Fibroblast of upper back skin (primary cell): ENCODE results near the gene PTGES.
"Not testable (repeated sequence)": the region's sequence is repeated elsewhere in the genome, so short reads cannot be mapped to it uniquely, and the experiment has no call there.

Source experiments
- DNase-seq: peaks from one replicate; pipeline ENCODE4 v3.0.0-alpha.2; 2013

Gene PTGES

DNA sequence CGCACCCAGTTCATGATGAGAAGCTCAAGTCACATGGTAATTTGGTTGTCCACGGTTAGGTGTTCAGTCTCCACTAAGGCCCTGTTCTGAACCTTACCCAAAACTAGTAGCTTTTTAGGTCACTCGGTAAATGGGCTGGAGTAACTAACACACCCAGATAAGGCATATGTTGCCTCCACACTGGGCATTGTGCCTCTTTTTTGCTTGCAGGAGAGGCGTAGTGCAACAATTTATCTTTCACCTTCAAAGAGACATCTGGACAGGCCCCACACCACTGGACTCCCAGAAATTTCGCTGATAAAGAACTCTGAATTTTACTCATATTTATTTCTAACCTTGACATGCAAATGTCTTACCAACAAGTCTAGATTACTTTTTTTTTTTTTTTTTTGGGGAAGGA, 16.8 kb upstream of the PTGES start:
- no peak for DNase-seq

DNA sequence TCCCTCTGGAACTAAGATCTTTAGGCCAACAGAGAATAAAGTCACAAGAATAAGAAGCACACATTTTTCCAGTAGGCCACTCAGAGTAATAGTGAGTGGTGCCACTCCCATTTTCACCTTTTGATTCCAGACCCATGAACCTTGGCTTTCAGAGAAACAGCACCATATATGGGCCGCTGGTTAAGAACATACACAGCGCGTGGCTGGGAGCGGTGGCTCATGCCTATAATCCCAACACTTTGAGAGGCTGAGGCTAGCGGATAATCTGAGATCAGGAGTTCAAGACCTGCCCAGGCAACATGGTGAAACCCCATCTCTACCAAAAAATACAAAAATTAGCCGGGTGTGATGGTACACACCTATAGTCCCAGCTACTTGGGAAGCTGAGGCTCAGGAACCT, 15.6 kb upstream of the PTGES start:
- no peak for DNase-seq

DNA sequence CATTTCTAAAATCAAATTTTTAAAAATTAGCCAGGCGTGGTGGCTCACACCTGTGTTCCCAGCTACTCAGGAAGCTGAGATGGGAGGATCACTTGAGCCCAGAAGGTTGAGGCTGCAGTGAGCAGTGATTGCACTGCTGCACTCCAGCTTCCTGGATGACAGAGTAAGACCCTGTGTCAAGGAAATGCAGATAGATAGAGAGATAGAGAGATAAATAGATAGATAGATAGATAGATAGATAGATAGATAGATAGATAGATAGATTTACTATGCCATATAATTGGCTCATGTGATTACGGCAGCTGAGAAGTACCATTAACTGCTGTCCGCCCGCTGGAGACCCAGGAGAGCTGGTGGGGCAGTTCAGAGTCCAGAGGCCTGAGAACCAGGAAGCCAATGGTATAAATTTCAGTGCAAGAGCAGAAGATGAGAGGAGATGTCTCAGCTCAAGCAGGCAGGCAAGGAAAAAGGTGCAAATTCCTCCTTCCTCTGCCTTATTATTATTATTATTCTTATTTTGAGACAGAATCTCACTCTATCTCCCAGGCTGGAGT, 13.0 kb upstream of the PTGES start:
- no peak for DNase-seq

DNA sequence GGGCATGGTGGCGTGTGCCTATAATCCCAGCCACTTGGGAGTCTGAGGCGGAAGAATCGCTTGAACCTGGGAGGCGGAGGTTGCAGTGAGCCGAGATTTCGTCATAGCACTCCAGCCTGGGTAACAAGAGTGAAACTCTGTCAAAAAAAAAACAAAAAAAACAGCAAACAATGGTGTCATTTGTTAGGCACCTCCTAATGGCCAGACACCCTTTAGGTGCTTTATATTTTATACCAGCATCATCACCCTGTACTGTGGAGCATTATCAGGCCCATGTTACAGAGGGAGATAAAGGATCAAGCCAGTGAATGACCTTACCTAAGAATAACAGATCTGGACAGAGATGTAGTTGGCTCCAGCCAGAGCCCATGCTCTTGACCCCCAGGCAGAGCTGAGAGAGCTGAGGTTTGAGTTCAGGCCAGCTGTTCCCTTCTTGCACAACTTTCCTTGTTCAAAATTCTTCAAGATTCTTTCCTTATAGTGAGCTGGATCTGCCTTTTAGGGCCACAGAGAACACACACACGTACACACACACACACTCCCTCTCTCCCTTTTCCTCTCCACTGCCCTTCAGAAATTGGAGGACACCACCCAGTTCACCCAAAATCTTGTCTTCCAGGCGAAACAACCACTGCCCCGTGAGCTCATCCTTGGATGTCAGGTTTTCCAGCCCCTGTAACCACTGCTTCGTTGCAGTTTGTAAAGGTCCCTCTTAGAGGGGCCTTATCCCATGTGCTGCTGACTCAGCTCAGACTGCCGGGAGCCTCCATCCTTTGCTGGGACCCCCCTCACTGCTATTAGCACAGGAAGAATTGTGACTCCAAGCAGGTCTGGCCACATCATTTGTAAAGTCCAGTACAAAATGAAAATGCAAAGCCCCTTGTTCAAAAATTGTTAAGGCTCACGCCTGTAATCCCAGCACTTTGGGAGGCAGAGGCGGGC, 10.4 kb upstream of the PTGES start:
- DNase-seq, result peak; percentile 80

DNA sequence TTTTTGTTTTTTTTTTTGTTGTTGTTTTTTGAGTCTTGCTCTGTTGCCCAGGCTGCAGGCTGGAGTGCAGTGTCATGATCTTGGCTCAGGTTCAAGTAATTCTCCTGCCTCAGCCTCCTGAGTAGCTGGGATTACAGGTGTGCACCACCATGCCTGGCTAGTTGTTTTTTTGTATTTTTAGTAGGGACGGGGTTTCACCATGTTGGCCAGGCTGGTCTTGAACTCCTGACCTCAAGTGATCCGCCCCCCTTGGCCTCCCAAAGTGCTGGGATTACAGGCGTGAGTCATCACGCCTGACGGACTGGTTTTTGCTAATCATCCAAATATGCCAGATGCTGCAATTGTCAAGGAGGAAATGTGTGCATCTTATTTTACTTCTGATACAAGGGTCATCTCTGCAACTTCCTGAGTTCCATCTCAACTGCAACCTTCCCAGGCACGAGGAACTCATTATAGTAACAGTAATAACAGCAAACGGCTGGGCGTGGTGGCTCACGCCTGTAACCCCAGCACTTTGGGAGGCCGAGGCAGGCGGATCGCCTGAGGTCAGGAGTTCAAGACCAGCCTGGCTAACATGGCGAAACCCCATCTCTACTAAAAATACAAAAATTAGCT, 9.6 kb upstream of the PTGES start:
- DNase-seq, result peak; percentile 95

DNA sequence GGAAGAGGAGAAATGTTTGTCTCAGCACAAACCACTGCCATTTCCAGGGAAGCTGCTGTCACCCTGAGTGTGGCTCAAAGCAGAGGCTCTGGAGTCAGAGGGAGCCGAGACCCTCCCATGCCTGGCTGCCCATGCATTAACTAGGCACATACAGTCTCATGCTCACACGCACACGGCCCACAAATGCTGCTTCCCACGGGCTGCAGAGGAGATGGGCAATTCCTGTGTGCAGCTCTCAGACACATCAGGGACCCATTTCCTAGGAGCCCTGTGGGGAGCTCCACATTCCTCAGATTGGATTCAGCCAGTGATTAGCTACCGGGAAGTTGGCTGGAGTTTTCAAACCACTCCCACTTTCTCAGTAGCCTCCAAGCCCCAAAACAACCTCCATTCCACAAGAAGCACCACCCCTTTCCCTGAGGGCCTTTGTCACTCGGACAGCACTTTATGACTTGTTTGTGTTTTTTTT, 9.1 kb upstream of the PTGES start:
- DNase-seq, result peak; percentile 88

DNA sequence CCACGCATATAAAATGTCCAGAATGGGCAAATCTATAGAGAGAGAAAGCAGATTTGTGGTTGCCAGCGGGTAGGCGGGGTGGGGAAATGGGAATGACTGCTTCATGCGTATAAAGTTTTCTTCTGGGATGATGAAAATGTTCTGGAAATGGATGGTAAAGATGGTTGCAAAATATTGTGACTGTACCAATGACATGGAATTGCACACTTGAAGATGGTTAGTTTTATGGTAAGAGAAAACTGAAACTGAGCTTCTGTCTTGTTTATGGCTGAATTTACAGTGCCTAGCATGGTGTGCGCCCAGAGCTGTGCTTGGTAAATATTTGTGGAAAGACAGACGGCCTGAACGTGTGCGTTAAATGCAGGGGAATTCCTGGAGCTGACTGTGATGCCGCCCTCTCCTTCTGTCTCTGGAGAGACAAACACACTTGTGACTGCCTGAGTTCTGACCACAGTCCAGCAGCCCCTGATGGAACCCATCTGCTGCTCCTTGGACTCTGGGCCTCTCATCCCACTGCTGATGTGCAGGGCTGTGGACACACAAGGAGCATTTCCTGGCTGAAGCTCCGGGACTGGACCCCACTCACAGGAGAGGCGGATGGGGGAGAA, 8.6 kb upstream of the PTGES start:
- peak; percentile 78 for DNase-seq

DNA sequence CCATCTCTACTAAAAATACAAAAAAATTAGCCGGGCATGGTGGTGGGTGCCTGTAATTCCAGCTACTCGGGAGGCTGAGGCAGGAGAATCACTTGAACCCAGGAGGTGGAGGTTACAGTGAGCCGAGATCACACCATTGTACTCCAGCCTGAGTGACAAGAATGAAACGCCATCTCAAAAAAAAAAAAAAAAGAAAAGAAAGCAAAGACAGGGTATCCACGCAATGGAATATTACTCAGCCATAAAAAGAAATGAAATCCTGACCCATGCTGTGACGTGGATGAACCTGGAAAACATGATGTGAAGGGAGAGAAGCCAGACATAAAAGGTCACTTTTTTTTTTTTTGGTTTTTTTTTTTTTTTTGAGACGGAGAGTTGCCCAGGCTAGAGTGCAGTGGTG, 7.9 kb upstream of the PTGES start:
- DNase-seq, result not testable (repeated sequence)

DNA sequence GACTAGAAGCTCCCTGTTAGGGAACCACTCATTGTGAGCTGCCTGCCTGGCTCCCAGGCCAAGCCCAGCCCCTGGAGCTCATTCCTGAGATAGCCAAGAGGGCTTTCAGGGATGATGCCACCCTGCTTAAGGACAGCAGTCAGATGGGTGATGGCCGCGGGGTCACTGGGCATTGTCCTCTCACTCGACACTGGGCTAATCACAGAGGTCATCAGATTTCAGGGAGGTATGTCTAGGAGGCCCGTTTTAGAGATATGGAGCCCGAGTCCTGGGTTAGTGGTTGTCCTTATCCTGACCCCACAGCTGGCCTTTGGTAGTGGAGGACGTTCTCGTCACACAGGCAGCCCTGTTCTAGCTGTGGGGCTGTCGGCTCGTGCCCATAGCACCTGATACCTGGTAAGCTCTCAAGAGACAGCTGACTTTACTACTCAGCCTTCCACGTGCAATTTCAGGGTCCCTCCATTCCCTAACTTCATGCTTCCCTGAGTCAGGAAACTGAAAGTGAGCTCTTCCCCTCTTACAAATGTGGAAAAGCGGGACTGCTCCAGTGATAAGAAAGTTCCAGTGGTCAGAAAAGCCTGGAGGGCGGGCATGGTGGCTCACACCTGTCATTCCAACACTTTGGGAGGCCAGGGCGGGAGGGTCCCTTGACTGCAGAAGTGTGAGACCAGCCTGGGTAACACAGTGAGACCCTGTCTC, 7.1 kb upstream of the PTGES start:
- DNase-seq, result no peak

DNA sequence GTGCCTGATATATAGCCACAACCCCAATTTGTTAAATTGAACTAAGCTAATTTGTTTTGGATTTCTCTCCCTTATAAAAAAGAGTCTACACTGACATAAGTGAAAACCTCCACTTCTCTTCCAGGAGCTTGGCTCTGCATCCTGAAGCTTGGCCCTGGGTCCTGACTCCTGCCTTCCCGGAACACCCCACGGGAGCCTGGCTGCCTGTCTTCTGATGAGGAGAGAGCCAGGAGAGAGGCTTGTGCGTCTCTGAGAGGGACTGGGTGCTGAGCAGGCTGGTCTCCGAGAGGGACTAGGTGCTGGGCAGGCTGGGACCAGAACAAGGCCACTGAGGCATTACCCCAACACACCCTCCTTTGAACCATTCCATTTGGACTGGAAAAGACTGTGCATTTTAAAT, 6.5 kb upstream of the PTGES start:
- DNase-seq, result no peak

DNA sequence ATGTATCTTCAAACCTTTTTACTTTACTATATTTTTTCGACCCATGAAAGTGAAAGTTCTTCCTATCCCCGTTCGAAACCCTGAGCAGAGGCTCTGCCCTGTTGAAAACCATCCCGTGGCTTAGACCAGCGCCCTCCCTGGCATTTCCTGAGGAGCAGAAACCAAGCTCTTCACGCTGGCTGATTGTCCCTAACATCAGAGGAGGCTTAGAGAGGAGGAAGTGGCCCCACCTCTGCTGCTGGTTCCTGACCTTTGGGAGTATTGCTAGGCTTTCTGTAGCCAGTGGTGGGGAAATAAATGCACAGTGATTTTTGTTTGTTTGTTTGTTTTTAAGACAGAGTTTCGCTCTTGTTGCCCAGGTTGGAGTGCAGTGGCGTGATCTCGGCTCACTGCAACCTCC, 4.2 kb upstream of the PTGES start:
- no peak for DNase-seq

DNA sequence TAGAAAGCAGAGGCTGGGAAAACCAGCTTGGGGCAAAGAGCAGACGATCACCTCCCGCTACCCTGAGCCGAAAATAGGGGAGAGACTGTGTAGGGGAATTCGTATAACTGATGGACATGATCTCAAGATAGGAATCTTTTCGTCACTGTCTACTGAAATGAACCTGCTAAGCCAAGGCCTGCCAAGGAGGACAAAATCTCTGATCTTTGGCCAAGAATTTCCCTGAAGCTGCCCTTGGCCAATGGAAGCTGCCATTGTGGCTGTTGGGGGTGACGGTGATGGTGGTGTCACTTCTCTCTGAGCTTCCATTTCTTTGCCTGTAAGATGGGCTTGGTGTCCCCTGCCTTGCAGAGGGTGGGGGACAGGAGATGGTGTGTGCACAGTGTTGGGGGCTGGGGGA, 3.3 kb upstream of the PTGES start:
- no peak for DNase-seq

DNA sequence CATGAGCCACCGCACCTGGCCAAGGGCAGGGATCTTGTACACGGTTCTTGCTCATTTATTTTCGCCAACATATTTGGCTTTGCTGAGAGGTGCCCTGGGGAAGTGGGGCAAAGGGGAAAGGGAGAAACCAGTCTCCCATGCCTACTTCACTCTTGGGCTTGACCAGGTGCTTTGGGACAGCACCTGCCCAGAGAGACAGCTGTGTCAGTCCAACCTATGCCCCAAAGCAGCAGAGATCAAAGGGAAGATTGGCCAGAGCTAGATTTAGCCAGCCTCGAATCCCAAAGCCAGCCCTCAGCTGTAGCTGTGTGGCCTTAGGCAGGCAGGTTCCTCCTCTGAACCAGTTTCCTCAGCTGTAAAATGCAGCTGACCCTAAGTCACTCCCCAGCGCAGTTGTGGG, 2.3 kb upstream of the PTGES start:
- DNase-seq, result no peak

DNA sequence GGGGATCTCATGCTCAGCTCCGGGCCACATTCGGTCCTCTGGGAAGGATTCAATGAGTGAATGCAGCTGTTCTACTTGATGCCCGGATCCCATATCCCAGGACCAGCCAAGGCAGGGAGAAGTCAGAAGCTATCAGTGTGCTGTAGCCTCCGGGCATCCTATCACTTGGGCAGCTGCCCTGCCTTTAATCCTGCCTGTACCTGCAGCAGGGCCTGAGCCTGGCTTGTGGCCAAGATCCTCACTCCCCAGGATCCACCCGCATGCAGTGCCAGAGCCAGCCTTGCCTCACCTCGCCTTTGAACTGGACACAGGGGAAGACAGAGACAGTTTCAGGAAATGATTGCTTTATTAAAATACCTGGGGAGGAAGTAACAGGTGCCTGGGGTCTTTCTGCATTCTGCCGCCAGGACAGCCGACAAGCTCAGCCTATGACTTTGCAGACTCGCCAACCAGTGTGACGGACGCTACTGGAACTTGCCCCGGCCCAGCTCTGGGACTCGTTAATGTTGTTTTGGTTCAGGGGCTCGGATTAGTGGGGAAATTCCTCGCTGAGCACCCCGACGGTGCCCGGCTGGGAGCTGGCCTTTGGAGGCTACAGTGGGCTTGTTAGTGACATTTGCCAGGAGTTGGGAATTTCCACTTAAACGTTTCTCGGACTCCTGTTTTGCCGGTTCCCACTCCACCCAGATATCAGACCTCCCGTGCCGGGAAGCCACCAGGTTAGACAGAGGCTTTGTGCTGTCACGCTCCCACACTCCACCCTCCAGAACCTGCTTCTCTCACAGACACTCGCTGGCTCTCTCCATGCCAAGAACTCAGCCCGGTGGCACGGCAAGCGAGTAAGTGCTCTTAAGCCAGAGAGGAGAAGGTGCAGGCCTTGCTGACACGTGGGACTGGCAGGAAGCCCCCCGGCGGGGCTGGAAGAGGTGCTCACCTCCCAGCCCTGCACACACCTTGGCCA, 721 bp downstream of the PTGES start:
- no peak for DNase-seq

DNA sequence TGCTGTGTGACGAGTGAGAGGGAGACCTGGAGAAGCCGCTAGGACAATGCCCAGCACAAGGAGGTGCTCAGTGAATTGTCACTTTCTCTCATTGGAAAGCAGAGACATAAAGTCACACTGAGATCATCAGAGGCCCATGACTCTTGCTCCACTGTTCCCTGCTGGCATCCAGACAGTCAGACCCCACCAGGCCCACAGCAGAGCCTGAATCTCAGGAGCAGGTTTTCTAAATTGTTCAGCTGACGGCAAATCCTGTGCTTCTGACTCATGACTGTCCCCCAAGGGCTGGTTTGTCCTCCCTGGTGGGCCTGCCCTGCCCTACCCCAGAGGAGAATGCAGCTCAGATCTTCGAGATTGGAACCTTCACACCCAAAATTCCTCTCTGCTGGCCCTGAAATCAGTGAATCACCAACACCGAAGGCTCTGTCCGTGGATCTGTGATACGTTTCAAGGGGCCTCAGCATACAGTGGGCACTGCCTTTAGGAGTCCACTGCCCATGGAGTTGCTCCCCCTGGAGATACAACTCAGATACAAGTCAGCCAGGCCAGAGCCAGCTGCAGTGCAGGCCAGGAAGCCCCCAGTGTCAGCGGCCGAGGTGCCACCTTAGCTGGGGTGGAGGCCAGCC, 2.7 kb downstream of the PTGES start:
- DNase-seq, result peak; percentile 67

DNA sequence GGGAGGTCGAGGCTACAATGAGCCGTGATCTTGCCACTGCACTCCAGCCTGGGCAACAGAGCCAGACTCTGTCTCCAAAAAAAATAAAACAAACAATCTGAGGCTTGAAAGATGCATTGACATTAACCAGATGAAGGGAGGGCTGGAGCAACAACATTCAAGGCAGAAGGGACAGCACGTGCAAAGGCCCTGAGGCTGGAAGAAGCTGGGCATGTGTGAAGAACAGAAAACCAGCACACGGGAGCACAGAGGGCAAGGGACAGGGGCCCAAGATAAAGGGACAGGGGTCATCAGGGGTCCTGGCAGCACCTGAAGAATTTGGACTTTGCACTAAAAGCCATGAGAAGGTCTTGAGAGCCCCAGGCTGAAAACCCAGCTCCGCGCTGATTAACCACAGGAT, 3.3 kb downstream of the PTGES start:
- DNase-seq, result no peak

DNA sequence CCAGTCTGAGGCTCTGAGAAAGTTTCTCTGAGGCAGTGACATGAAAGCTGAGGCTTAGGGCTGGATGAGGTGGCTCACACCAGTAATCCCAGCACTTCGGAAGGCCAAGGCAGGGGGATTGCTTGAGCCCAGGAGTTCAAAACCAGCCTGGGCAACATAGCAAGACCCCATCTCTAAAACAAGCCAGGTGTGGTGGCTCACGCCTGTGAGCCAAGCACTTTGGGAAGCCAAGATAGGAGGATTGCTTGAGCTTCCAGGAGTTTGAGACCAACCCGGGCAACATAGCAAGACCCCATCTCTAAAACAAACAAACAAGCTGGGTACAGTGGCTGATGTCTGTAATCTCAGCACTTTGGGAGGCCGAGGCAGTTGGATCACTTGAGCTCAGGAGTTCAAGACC, 3.8 kb downstream of the PTGES start:
- not testable (repeated sequence) for DNase-seq

DNA sequence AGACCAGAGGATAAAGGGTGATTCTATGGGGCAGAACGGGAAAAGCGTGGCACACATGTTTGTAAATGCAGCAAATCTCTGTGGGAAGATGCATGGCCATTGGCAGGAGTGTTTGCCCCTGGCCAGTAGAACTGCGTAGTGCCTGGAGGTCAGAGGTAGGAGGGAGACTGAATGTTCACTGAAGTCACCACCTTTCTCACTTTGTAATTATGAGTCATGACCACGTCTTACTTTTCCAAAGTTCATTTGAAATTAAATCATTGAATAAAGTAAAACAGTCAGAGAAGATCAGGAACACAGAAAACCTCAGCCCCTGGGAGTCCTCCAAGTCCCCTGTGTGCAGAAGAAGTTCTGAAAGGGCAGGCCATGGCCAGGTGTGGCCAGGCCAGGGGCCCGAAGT, 4.6 kb downstream of the PTGES start:
- DNase-seq, result no peak

DNA sequence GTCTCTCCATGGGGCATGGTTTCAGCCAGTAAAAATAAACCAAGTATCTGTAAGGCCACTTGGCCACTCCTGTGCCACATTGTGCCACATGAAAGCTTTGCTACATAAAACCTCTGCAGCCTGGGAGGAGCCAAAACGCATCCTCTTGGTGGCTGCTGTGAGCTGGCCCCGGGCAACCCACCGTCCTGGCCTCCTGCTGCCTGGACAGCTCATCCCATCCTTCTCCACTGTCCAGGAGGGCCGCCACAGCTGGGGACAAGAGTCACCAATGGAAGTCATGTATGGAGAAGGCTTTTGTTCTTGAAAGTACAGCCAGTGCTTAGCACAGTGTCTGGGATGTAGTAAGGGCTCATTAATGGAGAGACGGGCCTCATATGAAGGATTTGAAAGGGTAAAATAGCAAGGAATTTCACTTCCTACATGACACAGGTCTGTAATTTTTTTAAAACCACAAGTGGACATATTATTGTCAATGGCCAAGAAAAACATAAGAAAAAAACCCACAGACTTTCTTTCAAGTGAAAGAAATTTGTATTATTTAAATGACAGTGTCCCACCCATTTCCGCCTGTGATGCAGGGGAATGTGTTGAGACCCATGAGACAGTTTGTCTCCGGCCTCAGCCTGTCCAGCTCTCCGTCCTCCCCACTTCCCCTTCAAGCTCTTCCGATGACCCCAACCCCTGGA, 6.6 kb downstream of the PTGES start:
- peak; percentile 61 for DNase-seq

DNA sequence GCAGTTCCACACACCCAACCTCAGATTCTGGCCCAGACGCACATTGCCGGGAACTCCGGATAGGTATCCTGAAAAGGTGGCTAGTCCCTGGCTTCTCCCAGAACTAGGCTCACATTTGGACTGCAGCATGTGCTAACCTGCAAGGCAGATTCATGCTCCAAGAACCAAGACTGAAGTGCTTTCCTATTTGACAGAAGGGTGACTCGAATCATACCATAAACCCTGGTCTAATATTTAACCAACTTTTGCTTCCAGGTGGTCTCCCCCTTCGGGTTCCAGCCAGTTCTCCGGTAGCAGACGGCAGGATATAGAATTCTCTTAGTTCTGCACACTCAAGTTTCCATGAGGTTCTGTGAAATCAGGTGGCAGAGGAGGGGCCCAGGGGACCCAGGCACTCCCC, 7.6 kb downstream of the PTGES start:
- DNase-seq, result no peak
